ENCODE measurements around the gene COL1A2. TPM values are rescaled to one million over a fixed set of nuclear protein-coding genes. Genes with fewer than 3 reads are reported as not detected.

Gene COL1A2
- total RNA-seq, 1 donor from 2014 or later, result 401 TPM

DNA sequence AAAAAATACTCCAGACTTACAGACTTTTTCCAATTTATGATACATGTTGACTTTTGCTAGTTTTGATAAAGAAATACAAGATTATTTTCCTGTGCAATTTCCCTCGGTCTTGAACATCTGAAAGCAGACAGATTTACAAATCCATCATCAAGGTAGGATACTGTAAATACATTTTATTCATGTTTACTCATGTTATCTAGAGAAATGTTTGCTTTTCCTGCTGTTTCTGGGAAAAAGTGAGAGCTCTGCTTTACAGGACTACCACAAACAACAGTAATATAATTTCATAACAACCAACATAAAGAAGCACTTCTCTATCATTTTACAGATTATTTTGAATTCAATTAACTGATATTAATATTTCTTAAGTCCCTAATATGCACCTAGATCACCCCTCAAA, 83.2 kb downstream of the COL1A2 start:
- DNase-seq (ENCODE audit: low spot score), result no peak

DNA sequence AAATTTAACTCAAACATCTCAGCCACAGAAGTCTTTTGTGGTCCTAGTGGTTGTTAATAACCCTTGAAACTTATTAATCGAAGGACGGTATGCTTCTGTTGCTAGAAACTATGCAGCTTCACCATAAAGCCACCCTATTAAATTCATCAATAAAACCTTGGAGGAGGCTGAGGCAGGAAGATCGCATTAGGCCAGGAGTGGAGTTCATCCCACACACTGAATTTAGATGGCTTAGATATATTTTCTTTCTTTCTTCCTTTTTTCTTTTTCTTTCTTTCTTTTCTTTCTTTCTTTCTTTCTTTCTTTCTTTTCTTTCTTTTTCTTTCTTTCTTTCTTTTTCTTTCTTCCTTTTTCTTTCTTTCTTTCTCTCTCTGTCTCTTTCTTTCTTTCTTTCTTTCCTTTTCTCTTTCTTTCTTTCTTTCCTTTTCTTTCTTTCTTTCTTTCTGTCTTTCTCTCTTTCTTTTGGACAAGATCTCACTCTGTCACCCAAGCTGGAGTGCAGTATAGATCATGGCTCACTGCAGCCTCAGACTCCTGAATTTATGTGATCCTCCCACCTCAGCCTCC, 84.0 kb downstream of the COL1A2 start:
- DNase-seq (ENCODE audit: low spot score), result no peak

Other genes with a start within 250 kb of the COL1A2 start
- gene CASD1, start 114.9 kb downstream of the COL1A2 start, total RNA-seq, result 17.5 TPM

Data from mesenteric fat pad (tissue), 1 donor.